ENCODE data around the gene ATG7. TPM values are rescaled to one million over a fixed set of nuclear protein-coding genes. Genes with fewer than 3 reads are reported as not detected.
"Not testable (repeated sequence)": the region's sequence is repeated elsewhere in the genome, so short reads cannot be mapped to it uniquely, and the experiment has no call there.

Gene ATG7
- total RNA-seq, 2 experiments from 2014 or later, result 26.4 to 28.6 TPM

DNA sequence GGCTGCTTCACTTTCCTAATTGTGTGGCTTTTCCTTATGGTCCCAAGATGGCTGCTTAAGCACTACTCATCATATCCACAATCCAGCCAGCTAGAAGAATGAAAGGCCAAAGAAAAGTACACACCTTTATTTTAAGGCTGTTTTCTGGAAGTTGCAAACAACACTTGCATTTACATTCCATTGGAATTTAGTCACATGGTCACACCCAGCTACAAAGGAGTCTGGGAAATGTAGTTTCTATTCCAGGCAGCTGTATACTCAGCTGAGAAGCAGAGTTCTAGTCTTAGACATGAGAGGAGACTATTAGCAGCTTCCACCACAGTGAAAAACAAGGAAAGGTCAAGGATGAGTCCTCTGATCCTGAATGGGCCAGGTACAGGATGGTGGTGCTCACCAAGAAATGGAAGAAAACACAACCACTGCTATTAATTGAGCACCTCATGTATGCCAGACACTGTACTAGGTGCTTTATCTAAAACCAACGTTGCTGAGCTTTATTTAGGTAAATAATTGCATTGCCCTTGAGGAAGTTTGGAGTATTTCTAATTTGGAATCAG is 28.0 kb upstream of the ATG7 start:
- DNase-seq, result no peak
- H3K27ac Mint-ChIP-seq, result no peak overlapping the region
- H3K27me3 Mint-ChIP-seq, result peaks cover 3% of the 10 kb centered on the region
- H3K9me3 Mint-ChIP-seq, result peaks cover 2% of the 10 kb centered on the region
- H3K4me3 Mint-ChIP-seq, result no peak overlapping the region
- POLR2A ChIA-PET, result no interaction called here
- H3K4me1 Mint-ChIP-seq, result peaks cover 4% of the 10 kb centered on the region
- ATAC-seq (ENCODE audit: low read depth), result no peak
- no peaks in the 10 kb centered on the region for H3K36me3 Mint-ChIP-seq

DNA sequence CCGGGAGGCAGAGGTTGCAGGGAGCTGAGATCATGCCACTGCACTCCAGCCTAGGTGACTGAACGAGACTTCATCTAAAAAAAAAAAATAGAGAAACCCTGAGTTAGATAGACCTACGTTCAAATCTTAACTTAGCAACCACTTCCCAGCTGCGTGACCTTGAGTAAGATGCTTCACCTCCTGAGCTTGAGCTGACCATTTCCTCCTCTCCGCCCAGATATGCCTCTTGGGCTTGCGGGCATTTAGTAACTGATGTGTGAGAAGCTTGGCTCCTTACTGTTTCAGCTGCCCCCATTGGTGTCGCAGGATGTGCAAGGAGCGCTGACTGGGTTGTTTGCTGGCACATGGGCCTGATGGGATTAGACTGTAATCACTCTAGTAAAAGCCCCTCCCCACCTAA is 26.9 kb upstream of the ATG7 start:
- peaks cover 4% of the 10 kb centered on the region for H3K4me1 Mint-ChIP-seq
- no peaks in the 10 kb centered on the region for H3K9me3 Mint-ChIP-seq
- POLR2A ChIA-PET, result no interaction called here
- ATAC-seq (ENCODE audit: low read depth) (no peak), DNase-seq (no peak)
- no peak overlapping the region for H3K27ac Mint-ChIP-seq
- no peak overlapping the region for H3K4me3 Mint-ChIP-seq
- H3K36me3 Mint-ChIP-seq, result peaks cover 1% of the 10 kb centered on the region
- H3K27me3 Mint-ChIP-seq, result peaks cover 3% of the 10 kb centered on the region

DNA sequence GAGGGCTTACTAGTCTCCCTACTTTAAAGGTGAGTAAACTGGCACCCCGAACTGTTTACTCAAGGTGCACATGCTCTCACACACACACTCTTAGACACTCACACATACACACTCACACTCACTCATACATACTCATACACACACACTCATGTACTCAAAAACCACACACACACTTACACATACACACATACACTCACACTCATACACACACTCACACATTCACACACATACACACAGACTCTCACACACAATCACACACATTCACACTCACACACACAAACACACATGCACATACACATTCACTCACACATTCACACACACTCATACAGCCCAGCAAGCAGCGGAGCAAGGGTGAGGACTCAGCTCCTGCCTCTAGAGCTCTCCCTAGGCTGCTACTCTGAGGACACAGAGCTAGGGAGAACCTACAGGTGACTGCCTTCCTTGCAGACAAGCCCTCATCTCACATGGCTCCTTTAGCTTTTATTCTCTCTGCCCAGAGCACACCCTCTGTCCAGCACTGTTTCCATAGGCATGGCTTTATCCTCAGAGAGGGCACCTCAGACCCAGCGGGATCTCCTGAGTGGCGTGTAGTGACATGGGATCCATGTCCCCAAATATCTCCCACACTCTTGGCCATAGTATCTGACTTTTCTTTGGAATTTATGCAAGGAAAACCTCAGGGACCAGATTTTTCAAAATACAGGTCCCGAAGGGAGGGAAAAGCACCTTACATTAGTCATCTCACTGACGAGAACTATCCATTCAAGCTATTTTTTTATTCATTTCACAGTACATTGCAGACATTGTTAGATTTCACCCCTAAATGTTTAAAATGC is 26.2 kb upstream of the ATG7 start:
- peaks cover 2% of the 10 kb centered on the region for H3K27me3 Mint-ChIP-seq
- no peak overlapping the region for H3K4me3 Mint-ChIP-seq
- peaks cover 2% of the 10 kb centered on the region for H3K4me1 Mint-ChIP-seq
- DNase-seq (no peak), ATAC-seq (ENCODE audit: low read depth) (no peak)
- no peaks in the 10 kb centered on the region for H3K9me3 Mint-ChIP-seq
- no peak overlapping the region for H3K27ac Mint-ChIP-seq
- peaks cover 1% of the 10 kb centered on the region for H3K36me3 Mint-ChIP-seq
- POLR2A ChIA-PET, result no interaction called here

DNA sequence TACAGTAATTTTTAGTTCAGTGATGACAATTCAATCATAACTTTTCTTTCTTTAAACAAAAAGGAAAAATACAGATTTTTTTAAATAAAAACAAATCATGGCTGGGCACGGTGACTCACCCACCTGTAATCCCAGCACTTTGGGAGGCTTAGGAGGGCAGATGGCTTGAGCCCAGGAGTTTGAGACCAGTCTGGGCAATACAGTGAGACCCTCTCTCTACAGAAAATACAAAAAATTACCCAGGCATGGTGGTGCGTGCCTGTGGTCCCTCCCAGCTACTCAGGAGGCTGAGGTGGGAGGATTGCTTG is 25.6 kb upstream of the ATG7 start:
- Mint-ChIP-seq H3K4me3 (no peak overlapping the region), H3K27ac (no peak overlapping the region), H3K27me3 (peaks cover 2% of the 10 kb centered on the region), H3K4me1 (peaks cover 6% of the 10 kb centered on the region), H3K36me3 (peaks cover 1% of the 10 kb centered on the region), H3K9me3 (no peaks in the 10 kb centered on the region)
- ATAC-seq (ENCODE audit: low read depth) (no peak), DNase-seq (no peak)
- POLR2A ChIA-PET, result no interaction called here

DNA sequence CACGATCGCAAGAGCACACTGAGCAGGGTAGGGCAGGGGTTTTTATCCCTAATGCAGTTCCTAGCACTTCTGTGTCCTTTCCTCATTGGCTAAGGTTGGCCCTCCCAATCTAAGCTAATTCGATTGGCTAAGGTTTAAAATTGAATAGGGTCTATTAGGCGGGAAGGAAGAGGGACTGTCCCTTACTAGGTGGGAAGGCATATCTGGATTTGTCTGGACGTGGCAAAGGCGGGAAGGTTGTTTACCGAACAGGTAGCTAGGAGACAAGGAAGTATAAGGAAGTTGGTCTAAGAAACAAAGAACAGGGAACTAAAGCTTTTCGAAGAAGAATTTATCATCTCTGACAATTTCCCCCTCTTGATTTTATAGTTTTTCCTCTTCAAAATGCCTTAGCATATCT is 24.8 kb upstream of the ATG7 start:
- Mint-ChIP-seq H3K27ac (no peak overlapping the region), H3K36me3 (peaks cover 1% of the 10 kb centered on the region), H3K27me3 (peaks cover 2% of the 10 kb centered on the region), H3K9me3 (no peaks in the 10 kb centered on the region), H3K4me3 (no peak overlapping the region), H3K4me1 (peaks cover 8% of the 10 kb centered on the region)
- ATAC-seq (ENCODE audit: low read depth), result no peak
- no peak for DNase-seq
- POLR2A ChIA-PET, result interaction anchor here (0.6 kb wide), 1 partner anchor 23 kb away, joined by 7 read pairs; no protein-coding TSS in a partner anchor

DNA sequence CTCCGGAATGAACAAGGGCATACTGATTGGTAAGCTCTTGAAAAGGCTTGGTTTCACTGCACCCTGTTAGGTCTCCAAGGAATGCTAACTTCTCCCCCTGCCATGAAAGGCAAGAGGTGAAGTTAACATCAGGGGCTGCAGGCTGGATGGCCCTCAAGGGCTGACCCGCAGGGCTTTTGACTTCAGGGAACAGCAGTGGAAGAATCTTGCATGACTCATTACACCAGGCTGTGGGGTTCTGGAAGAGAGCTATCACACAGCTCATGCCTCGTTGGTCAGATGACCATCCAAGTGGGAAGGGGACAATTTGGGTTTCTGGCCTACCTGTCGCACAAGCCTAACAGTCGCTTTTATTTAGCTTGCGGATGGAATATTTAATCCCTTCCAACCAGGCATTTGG is 23.6 kb upstream of the ATG7 start:
- peaks cover 1% of the 10 kb centered on the region for H3K36me3 Mint-ChIP-seq
- no peak overlapping the region for H3K27ac Mint-ChIP-seq
- H3K27me3 Mint-ChIP-seq, result peaks cover under 1% of the 10 kb centered on the region
- peaks cover 8% of the 10 kb centered on the region for H3K4me1 Mint-ChIP-seq
- H3K4me3 Mint-ChIP-seq, result no peak overlapping the region
- H3K9me3 Mint-ChIP-seq, result no peaks in the 10 kb centered on the region
- POLR2A ChIA-PET, result no interaction called here
- DNase-seq (no peak), ATAC-seq (ENCODE audit: low read depth) (no peak)

DNA sequence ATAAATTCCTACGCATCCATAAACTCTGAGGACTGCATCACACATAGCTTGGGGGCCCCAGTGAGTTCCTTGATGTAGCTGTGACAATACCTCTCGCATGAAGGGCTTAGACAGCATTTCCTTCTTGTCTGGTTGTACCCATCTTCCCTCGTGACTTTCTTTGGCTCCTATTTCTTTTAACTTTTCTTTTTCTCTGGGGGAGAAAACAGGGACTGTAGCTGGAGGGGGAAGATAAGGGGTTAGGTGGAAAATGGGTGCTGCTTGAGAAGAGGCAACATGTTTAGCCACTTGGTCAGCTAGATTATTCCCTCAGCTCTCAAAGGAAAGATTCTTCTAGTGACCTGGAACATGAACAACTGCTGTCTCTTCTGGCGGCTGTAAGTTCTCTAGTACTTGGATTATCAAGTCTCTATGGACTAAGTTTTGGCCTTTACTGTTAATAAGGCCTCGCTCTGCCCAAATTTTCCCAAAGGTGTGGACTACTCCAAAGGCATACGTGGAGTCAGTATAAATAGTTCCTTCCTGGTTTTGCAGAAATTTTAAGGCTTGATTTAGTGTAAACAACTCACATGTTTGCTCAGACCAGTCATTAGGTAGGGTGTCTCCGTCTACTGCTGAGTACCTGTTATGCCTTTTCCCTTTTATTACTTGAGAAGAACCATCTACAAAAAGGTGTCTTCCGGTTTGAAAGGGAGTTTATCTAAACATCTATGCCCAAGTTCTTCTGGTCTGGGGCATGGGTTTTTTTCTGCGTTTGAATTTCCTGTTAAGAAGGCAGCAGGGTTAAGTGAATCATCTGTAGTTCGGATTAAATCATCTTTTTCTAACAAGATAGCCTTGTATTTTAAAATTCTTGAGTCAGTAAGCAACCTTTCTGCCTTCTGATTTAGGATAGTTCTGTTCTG is 21.0 kb upstream of the ATG7 start:
- Mint-ChIP-seq H3K27me3 (peaks cover 5% of the 10 kb centered on the region), H3K9me3 (no peaks in the 10 kb centered on the region), H3K4me3 (no peak overlapping the region), H3K36me3 (peaks cover 1% of the 10 kb centered on the region), H3K27ac (peak overlapping the region; percentile 43), H3K4me1 (peaks cover 8% of the 10 kb centered on the region)
- POLR2A ChIA-PET, result no interaction called here
- ATAC-seq (ENCODE audit: low read depth), result no peak
- DNase-seq, result no peak

DNA sequence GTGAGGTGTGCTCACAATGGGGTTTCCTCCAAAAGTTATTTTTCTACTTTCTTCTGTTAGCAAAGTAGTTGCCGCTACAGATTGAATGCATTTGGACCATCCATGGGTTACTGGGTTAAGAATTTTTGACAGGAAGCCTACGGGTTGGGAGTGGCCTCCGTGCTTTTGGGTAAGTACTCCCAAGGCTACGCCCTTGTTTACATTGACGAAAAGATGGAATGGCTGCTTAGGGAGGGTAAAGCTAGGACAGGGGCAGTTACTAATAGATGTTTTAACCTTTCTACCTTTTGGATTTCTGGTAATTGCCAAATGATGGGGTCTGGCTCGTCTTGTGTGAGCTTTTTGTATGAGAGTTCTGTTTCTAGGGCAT is 20.4 kb upstream of the ATG7 start:
- Mint-ChIP-seq H3K27ac (no peak overlapping the region), H3K27me3 (peaks cover 5% of the 10 kb centered on the region), H3K9me3 (no peaks in the 10 kb centered on the region), H3K4me3 (no peak overlapping the region), H3K36me3 (peaks cover 1% of the 10 kb centered on the region), H3K4me1 (peaks cover 8% of the 10 kb centered on the region)
- no peak for DNase-seq
- POLR2A ChIA-PET, result no interaction called here
- ATAC-seq (ENCODE audit: low read depth), result no peak

DNA sequence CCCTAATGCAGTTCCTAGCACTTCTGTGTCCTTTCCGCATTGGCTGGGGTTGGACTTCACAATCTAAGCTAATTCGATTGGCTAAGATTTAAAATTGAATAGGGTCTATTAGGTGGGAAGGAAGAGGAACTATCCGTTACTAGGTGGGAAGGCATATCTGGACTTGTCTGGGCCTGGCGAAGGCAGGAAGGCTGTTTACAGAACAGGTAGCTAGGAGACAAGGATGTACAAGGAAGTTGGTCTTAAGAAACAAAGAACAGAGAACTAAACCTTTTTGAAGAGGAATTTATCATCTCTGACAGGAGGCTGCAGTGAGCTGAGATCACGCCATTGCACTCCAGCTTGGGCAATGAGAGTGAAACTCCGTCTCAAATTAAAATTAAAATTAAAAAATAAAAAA is 17.3 kb upstream of the ATG7 start:
- no peak for ATAC-seq (ENCODE audit: low read depth)
- Mint-ChIP-seq H3K4me1 (peaks cover 8% of the 10 kb centered on the region), H3K27ac (no peak overlapping the region), H3K9me3 (no peaks in the 10 kb centered on the region), H3K36me3 (no peaks in the 10 kb centered on the region), H3K4me3 (no peak overlapping the region), H3K27me3 (peaks cover 5% of the 10 kb centered on the region)
- DNase-seq, result no peak
- POLR2A ChIA-PET, result no interaction called here

DNA sequence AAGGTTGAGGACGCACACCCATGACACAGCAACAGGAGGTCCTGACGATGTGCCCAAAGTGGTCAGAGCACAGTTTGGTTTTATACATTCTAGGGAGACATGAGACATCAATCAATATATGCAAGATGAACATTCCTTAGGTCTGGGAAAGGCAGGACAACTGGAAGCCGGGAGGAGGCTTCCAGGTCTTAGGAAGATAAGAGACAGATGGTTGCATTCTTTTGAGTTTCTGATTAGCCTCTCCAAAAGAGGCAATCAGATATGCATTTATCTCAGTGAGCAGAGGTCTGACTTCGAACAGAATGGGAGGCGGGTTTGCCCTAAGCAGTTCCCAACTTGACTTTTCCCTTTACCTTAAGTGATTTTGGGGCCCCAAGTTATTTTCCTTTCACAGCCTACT is 16.7 kb upstream of the ATG7 start:
- DNase-seq; H3K4me3 Mint-ChIP-seq; POLR2A ChIA-PET; H3K27ac Mint-ChIP-seq; H3K9me3 Mint-ChIP-seq; H3K27me3 Mint-ChIP-seq; H3K36me3 Mint-ChIP-seq; H3K4me1 Mint-ChIP-seq; ATAC-seq (ENCODE audit: low read depth): not testable (repeated sequence)

DNA sequence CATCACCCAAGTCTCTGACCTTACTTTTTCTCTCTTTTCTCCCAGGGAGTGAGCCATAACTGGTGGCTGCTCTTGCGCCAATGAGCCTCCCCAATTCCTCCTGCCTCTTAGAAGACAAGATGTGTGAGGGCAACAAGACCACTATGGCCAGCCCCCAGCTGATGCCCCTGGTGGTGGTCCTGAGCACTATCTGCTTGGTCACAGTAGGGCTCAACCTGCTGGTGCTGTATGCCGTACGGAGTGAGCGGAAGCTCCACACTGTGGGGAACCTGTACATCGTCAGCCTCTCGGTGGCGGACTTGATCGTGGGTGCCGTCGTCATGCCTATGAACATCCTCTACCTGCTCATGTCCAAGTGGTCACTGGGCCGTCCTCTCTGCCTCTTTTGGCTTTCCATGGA is 13.2 kb upstream of the ATG7 start:
- DNase-seq (no peak), ATAC-seq (ENCODE audit: low read depth) (no peak)
- POLR2A ChIA-PET, result no interaction called here
- Mint-ChIP-seq H3K27me3 (peaks cover 5% of the 10 kb centered on the region), H3K4me1 (no peaks in the 10 kb centered on the region), H3K27ac (no peak overlapping the region), H3K36me3 (no peaks in the 10 kb centered on the region), H3K9me3 (no peaks in the 10 kb centered on the region), H3K4me3 (no peak overlapping the region)

DNA sequence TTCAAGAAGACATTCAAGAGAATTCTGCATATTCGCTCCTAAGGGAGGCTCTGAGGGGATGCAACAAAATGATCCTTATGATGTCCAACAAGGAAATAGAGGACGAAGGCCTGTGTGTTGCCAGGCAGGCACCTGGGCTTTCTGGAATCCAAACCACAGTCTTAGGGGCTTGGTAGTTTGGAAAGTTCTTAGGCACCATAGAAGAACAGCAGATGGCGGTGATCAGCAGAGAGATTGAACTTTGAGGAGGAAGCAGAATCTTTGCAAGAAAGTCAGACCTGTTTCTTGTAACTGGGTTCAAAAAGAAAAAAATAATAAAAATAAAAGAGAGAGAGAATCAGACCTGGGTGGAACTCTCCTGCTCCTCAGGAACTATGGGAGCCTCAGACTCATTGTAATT is 11.7 kb upstream of the ATG7 start:
- no peak overlapping the region for H3K27ac Mint-ChIP-seq
- H3K4me1 Mint-ChIP-seq, result no peaks in the 10 kb centered on the region
- peaks cover 11% of the 10 kb centered on the region for H3K27me3 Mint-ChIP-seq
- ATAC-seq (ENCODE audit: low read depth) (no peak), DNase-seq (no peak)
- POLR2A ChIA-PET, result no interaction called here
- no peaks in the 10 kb centered on the region for H3K36me3 Mint-ChIP-seq
- no peaks in the 10 kb centered on the region for H3K9me3 Mint-ChIP-seq
- H3K4me3 Mint-ChIP-seq, result no peak overlapping the region

DNA sequence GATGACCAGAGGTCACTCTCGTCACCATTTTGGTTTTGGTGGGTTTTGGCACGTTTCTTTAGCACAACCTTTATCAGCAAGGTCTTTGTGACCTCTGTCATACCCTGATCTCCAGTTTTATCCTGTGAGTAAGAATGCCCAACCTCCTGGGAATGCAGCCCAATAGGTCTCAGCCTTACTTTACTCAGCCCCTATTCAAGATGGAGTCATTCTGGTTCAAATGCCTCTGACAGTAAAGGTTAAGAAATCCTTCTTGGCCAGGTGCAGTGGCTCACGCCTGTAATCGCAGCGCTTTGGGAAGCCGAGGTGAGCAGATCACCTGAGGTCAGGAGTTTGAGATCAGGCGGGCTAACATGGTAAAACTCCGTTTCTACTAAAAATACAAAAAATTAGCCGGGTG is 3.2 kb upstream of the ATG7 start:
- POLR2A ChIA-PET, result no interaction called here
- no peak for ATAC-seq (ENCODE audit: low read depth)
- peaks cover 18% of the 10 kb centered on the region for H3K4me1 Mint-ChIP-seq
- no peaks in the 10 kb centered on the region for H3K9me3 Mint-ChIP-seq
- H3K36me3 Mint-ChIP-seq, result peaks cover 2% of the 10 kb centered on the region
- H3K4me3 Mint-ChIP-seq, result no peak overlapping the region
- peaks cover 8% of the 10 kb centered on the region for H3K27me3 Mint-ChIP-seq
- H3K27ac Mint-ChIP-seq, result no peak overlapping the region
- DNase-seq, result no peak
